Activated CD4-positive, alpha-beta T cell treated with anti-CD3 and anti-CD28 coated beads for 48 hours (primary cell): ENCODE results near the gene CXorf65.

Experiments
- DNase-seq: peaks from one replicate; pipeline ENCODE4 v3.0.0-alpha.2; 2020

The CXorf65 gene

GRCh38 chrX:71106427-71106826, at the start of gene CXorf65:
CXorf65 (minus strand) TSS chrX:71106740; CDS start chrX:71106556, 184 bp downstream.
- peak; percentile 26 for DNase-seq

GRCh38 chrX:71154641-71155040, 48.1 kb upstream of the CXorf65 start:
- DNase-seq = no peak

DNA sequence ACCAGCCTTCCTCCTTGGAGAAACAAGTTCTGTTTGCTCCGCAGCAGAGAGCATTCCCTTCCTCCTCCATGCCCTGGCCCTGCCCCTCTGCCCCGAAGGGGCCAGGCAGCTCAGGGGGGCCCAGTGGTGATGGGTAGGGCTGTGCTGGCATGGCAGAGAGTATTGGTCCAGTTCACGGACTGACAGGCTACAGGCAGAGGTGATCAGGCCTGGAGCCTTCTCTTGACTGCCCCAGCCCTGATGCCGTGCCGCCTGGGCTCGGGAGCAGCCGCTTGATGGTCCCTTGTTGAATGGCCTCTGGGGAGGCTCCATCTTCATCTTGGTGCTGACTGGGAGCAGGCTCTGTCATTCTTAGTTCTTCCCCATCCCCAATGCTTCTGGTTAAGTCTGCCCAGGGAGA, 47.7 kb upstream of the CXorf65 start:
- no peak for DNase-seq

GRCh38 chrX:71151366-71151765, 44.8 kb upstream of the CXorf65 start:
- DNase-seq = no peak

DNA sequence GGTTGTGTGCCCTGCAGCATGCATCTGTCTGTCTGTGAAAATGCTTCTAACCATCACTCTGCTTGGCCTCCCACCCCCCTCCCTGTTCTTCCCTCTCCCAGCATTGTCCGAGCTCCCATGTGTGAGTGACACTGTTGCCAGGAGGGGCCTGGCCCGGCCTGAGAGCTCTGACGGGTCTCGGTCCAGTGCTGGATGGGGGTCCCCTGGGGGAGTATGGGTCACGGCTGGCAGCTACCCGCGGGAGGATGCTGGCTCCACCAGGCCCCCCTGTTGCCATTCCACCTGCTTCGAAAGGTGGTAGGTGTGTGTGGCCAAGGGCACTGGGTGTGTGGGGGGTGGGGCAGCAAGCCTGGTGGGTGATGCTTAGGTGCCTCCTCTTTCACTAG, 41.7 kb upstream of the CXorf65 start:
- DNase-seq = no peak

DNA sequence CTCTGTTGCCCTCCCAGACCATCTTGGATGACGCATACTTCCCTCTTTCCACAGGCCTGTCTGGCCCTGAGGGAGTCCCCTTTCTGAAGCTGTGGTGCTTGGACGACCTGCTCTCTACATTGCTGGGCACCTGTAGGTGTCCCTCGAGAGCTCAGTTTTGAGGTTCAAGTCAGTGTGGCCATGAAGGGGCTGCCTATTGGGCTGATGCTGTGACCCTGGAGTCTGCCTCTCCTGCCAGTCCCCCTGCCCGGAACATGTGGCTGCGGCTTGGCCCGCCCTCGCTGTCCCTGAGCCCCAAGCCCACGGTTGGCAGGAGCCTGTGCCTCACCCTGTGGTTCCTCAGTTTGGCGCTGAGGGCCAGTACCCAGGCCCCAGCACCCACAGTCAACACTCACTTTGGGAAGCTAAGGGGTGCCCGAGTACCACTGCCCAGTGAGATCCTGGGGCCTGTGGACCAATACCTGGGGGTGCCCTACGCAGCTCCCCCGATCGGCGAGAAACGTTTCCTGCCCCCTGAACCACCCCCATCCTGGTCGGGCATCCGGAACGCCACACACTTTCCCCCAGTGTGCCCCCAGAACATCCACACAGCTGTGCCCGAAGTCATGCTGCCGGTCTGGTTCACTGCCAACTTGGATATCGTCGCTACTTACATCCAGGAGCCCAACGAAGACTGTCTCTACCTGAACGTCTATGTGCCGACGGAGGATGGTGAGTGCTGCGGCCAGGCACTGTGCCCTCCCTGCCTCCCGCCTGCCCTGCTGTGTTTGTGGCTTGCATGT, 41.1 kb upstream of the CXorf65 start:
- DNase-seq = no peak

DNA sequence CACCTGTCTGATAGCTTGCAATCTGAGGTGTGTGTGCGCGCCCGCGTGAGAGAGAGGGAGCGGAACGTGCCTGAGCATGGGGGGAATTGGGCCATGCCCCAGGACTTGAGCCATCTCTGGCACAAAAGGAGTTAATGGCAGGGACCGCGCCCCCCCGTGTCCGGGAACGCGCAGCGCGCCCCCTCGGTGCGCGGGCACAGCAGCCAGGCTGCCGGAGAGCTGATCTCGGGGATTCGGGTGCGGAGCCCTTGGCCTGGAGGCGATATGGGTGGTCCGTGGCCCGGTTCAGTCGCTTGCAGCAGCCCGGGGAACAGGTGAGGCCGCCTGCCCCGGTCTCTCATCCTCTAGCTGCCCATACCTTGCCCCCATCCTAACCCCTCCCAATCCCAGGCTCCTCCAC, 38.1 kb upstream of the CXorf65 start, which contains the start of gene NLGN3:
Gene NLGN3, plus strand, starts transcription at position 191 of the 400 bp plus-strand sequence. CDS start 2,909 bp downstream, outside the sequence.
- no peak for DNase-seq

DNA sequence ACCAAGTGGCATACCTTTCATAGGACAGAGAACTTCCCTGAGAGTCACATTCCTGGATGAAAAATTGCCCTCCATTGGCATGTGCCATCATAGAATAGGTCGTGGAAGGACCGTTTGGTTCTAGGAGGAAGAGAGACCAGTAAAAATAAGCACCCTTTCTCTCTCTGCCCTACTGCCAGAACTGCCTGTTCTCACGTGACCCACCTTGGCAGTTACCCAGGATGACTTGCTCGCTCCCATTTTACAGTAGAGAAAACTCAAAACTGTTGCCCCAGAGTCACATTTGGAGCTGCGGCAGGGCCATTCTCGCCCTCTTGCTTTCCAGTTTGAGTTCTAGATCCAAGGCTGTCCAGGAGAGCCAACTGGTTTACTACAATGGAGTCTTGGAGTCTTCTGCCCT, 37.0 kb upstream of the CXorf65 start:
- DNase-seq = no peak

DNA sequence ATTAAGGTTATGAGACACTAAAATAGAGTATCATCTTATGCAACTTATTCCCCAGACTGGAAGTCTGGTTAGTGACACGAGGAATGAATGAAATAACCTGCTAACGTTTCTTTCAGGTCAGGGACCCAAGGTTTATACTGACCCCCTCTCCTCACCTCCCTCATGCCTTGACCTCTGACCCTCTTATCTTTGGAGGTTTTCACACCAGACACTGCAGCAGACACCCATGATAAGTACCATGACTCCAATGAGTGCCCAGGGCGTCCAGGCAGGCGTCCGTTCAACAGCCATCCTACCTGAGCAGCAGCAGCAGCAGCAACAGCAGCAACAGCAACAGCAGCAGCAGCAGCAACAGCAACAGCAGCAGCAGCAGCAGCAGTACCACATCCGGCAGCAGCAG, 33.9 kb upstream of the CXorf65 start:
- DNase-seq = no peak

DNA sequence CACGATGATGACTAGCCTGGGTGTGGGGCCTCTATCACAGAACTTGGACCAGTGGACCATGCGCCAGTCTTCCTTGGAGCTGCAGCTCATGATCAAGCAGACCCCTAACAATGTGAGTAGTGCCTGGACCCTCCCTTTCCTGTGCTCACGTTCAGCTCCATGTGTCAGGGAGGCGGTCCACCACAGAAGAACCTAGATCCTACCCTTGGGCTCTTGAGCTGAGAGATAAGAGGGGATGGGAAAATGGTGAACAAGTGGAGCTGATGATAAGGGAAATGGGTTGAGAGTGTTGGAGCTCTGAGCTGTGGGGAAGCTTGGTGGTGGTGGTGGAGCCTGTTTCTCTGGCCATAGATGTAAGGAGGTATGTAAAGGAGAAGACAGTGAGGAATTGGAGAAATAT, 25.0 kb upstream of the CXorf65 start:
- DNase-seq = no peak

- DNase-seq = peak; percentile 76
Observed at GRCh38 chrX:71128915-71129765, 22.6 kb upstream of the CXorf65 start.

GRCh38 chrX:71128166-71128833, 21.8 kb upstream of the CXorf65 start:
- no peak for DNase-seq

DNA sequence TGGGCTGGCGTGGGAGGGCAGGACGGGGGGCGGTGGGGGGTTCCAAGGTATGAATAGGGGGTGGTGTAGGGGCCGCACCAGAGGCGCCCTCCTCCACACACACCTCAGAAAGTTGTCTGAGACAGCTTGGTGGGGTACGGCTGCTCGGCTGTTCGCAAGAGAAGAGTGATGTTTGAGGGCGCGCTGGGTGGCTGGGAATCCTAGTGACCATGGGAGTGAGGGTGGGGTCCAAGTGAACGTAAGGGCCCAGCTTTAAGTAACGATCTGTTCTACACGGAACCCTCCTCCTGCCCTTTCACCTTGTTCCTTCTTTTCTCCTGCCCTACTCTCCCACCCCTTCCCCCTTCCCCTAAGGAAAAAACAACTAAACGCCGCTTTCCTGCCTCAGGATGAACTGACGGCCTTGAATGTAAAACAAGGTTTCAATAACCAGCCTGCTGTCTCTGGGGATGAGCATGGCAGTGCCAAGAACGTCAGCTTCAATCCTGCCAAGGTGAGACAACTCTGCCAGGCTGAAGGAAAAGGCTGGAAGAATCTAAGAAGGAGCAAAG, 12.5 kb upstream of the CXorf65 start:
- no peak for DNase-seq

GRCh38 chrX:71118032-71118984, 11.8 kb upstream of the CXorf65 start, which contains the start of gene MED12:
MED12 (plus strand) TSS chrX:71118596; CDS start chrX:71118755, 159 bp downstream.
- peak; percentile 87 for DNase-seq

DNA sequence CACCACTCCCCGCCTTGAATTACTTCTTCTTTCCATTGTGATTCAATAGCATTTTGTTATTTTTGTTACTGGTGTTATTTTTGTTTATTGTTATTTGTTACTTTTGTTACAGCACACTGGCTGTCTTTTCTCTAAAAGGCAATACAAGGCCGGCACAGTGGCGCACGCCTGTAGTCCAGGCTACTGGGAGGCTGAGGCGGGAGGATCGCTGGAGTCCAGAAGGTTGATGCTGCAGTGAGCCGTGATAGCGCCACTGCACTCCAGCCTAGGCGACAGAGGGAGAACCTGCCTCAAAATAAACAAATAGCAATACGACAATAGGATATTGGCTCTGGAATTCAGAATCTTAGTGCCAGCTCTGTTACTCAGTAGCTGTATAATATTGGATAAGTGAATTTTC, 10.8 kb upstream of the CXorf65 start:
- DNase-seq = no peak

DNA sequence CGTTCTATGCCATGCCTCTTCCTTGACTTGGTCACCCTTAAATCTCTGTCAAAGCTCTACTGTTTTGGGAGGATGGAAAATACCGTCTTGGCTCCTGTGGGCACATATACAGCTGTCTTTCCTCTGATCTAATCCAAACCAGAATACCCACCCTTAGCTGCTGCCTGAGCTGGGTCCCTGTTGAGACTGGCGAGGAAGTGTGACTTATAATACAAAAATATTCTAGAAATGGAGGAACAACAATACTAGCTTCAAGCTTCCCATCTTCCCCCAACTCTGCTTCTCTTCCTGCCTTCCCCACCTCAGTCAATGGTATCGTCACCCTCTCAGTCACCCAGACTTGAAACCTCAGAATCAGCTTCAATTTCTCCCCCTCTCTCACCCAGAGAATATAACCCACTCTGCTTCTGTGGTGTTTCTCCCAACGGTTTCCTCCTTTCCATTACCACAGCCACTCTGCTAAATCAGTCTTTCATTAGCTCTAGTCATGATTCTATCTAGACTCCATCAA, 5.4 kb upstream of the CXorf65 start:
- no peak for DNase-seq

DNA sequence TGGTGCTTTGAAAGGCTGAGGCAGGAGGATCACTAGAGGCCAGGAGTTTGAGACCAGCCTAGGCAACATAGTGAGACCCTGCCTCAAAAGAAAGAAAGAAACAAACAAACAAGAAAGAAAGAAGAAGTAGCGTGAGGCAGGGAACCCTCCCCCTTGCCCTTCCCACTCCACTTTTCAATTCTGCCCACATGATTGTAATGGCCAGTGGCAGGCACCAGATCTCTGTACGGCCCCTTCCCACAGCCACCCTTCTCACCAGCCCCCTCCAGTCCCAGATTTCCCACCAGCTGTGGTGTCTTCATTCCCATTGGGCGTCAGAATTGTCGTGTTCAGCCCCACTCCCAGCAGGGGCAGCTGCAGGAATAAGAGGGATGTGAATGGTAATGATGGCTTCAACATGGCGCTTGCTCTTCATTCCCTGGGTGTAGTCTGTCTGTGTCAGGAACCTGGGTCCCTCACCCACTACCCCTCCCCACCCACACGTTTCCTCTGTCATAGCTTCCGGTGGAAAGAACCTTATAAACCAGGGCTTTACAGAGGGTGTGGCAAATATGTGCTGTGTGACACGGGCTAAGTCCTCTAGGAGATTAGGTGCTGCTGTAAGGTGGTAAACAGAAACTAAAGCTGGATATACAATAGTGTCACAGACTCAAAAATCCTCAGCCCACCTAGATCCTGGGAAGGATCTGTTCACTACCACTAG, 4.8 kb upstream of the CXorf65 start, which contains the start of gene IL2RG:
Gene IL2RG, minus strand, starts transcription at position 437 of the 703 bp plus-strand sequence. Its CDS starts 38 bp downstream, at position 399.
- peak; percentile 78 for DNase-seq

DNA sequence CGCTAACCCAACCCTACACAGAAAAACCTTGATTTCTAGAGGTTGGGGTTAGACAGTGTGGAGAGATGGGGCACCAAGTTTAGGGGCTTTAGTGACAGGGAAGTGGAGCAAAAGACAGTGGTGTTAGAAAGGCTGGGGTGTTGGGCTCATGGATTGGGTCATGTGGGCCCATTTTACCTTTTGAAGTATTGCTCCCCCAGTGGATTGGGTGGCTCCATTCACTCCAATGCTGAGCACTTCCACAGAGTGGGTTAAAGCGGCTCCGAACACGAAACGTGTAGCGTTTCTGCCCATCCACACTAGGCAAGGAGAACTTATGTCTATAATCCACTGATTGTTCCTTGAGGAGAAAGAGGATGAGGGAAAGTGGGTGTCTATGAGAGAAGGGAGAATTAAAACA, 2.5 kb upstream of the CXorf65 start:
- DNase-seq = no peak

GRCh38 chrX:71107762-71108360, 1.3 kb upstream of the CXorf65 start:
- peak; percentile 45 for DNase-seq

DNA sequence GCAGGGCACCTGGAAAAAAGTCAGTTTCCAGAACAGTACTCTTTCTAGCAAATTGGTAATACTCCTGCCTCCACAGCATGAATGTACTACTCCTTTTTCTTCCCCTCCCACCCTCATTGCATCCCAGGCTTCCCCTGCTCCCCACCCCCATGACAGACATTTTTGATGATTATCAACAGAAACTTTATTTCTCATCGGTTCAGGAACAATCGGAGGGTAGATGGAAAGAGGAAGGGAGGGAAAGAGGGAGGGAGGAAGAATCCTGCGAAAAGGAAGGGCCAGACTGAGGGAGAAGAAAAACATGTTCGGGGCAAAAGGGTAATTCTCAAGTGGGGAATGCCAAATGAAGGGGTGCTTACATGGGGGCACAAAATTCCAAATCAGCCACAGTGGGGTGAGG, 705 bp upstream of the CXorf65 start:
- no peak for DNase-seq
